GM12872 (cell line): ENCODE data around the gene SLC45A2.

Experiments used
- CTCF ChIP-seq: IDR thresholded peaks from 3 replicates; pipeline ENCODE4 v1.5.1; 2011; ENCODE audit warnings: low read depth, mild to moderate bottlenecking, low read length, moderate library complexity; ENCODE audit not compliant: insufficient read depth

Gene SLC45A2

GRCh38 chr5:33964132-33964700 lies 20.3 kb downstream of the SLC45A2 start:
- no peak for TF ChIP-seq CTCF

GRCh38 chr5:33958176-33958575 lies 26.3 kb downstream of the SLC45A2 start:
- no peak for TF ChIP-seq CTCF

GRCh38 chr5:33957577-33958150 lies 26.8 kb downstream of the SLC45A2 start:
- TF ChIP-seq CTCF = no peak

GRCh38 chr5:33944543-33945132 lies 39.9 kb downstream of the SLC45A2 start:
- no peak for TF ChIP-seq CTCF

GRCh38 chr5:33941090-33941489 lies 43.4 kb downstream of the SLC45A2 start:
- TF ChIP-seq CTCF = no peak

- TF ChIP-seq CTCF = no peak
Measured at GRCh38 chr5:33939556-33940262, 44.8 kb downstream of the SLC45A2 start.

- TF ChIP-seq CTCF = no peak
Measured at GRCh38 chr5:33938881-33939280, 45.6 kb downstream of the SLC45A2 start.
